AG09309 (cell line): ENCODE measurements around the gene ACOT11.

Experiments used
- DNase-seq: peaks from one replicate; pipeline ENCODE4 v3.0.0-alpha.2; 2010; ENCODE audit warnings: low read depth
- H3K4me3 ChIP-seq: 2 replicates; pipeline ENCODE4 v1.5.1; 2011; ENCODE audit warnings: mild to moderate bottlenecking, low read depth, low read length, moderate library complexity; ENCODE audit not compliant: control insufficient read depth
- CTCF ChIP-seq: IDR thresholded peaks from 2 replicates; pipeline ENCODE4 v1.5.1; 2011; ENCODE audit warnings: mild to moderate bottlenecking, low read depth, low read length, inconsistent platforms; ENCODE audit not compliant: insufficient read depth, control insufficient read depth; ENCODE audit errors: missing control alignments

The ACOT11 gene

GRCh38 chr1:54583871-54584270 is 35.8 kb downstream of the ACOT11 start:
- no peak overlapping the region for H3K4me3 ChIP-seq
- DNase-seq, result no peak
- no peak for TF ChIP-seq CTCF

- TF ChIP-seq CTCF, result no peak
- DNase-seq, result no peak
- H3K4me3 ChIP-seq, result no peak overlapping the region
Measured at GRCh38 chr1:54584575-54584974, 36.5 kb downstream of the ACOT11 start.

- TF ChIP-seq CTCF, result no peak
- no peak for DNase-seq
- H3K4me3 ChIP-seq, result no peak overlapping the region
Measured at GRCh38 chr1:54585181-54586066, 37.4 kb downstream of the ACOT11 start.

GRCh38 chr1:54588377-54588776 is 40.3 kb downstream of the ACOT11 start:
- no peak for DNase-seq
- H3K4me3 ChIP-seq, result no peak overlapping the region

GRCh38 chr1:54591127-54591756 is 43.2 kb downstream of the ACOT11 start:
- H3K4me3 ChIP-seq, result no peak overlapping the region
- DNase-seq, result no peak
- no peak for TF ChIP-seq CTCF

More at GRCh38 chr1:54588377-54588776, 40.3 kb downstream of the ACOT11 start:
- no peak for TF ChIP-seq CTCF

GRCh38 chr1:54593571-54594160 is 45.6 kb downstream of the ACOT11 start:
- TF ChIP-seq CTCF, result no peak

More at GRCh38 chr1:54593571-54594160, 45.6 kb downstream of the ACOT11 start:
- no peak overlapping the region for H3K4me3 ChIP-seq
- no peak for DNase-seq
